Measurements from ENCODE around the gene HMX1. TPM values are rescaled to one million over a fixed set of nuclear protein-coding genes. Genes with fewer than 3 reads are reported as not detected.

HMX1 gene
- total RNA-seq, 1 donor from 2014 or later: not detected

- no peaks in the 10 kb centered on the region for H3K36me3 ChIP-seq
- H3K27me3 ChIP-seq: peaks cover 45% of the 10 kb centered on the region
- no peaks in the 10 kb centered on the region for H3K9me3 ChIP-seq
- no peak for ATAC-seq
- no peak overlapping the region for H3K4me3 ChIP-seq
- intact Hi-C loops (cut with DNase I): no loop called here
- peak; percentile 23 for TF ChIP-seq CTCF (IDR thresholded peaks at IDR 0.05)
- no peak for DNase-seq
- no peak overlapping the region for H3K27ac ChIP-seq
- H3K4me1 ChIP-seq: no peaks in the 10 kb centered on the region
Observed at GRCh38 chr4:8886612-8887406, 15.2 kb upstream of the HMX1 start.

GRCh38 chr4:8882239-8882638 is 10.6 kb upstream of the HMX1 start:
- Histone ChIP-seq H3K4me1 (no peaks in the 10 kb centered on the region), H3K4me3 (no peak overlapping the region), H3K27ac (no peak overlapping the region), H3K36me3 (no peaks in the 10 kb centered on the region), H3K27me3 (peaks cover 30% of the 10 kb centered on the region), H3K9me3 (no peaks in the 10 kb centered on the region)
- no peak for ATAC-seq
- intact Hi-C loops (cut with DNase I): no loop called here
- DNase-seq: no peak
- no peak for TF ChIP-seq CTCF (IDR thresholded peaks at IDR 0.05)

GRCh38 chr4:8880851-8881250 is 9.2 kb upstream of the HMX1 start:
- intact Hi-C loops (cut with DNase I): no loop called here
- Histone ChIP-seq H3K4me3 (no peak overlapping the region), H3K9me3 (no peaks in the 10 kb centered on the region), H3K36me3 (no peaks in the 10 kb centered on the region), H3K27ac (no peak overlapping the region), H3K4me1 (no peaks in the 10 kb centered on the region), H3K27me3 (peaks cover 35% of the 10 kb centered on the region)
- ATAC-seq: no peak
- no peak for TF ChIP-seq CTCF (IDR thresholded peaks at IDR 0.05)
- DNase-seq: no peak

- peaks cover 47% of the 10 kb centered on the region for H3K27me3 ChIP-seq
- no peak for TF ChIP-seq CTCF (IDR thresholded peaks at IDR 0.05)
Observed at GRCh38 chr4:8879574-8879973, 7.9 kb upstream of the HMX1 start.

GRCh38 chr4:8878421-8878820 is 6.8 kb upstream of the HMX1 start:
- no peak for TF ChIP-seq CTCF (IDR thresholded peaks at IDR 0.05)
- Histone ChIP-seq H3K27me3 (peaks cover 59% of the 10 kb centered on the region), H3K36me3 (no peaks in the 10 kb centered on the region), H3K4me3 (no peak overlapping the region), H3K27ac (no peak overlapping the region), H3K4me1 (no peaks in the 10 kb centered on the region), H3K9me3 (no peaks in the 10 kb centered on the region)
- DNase-seq: no peak
- intact Hi-C loops (cut with DNase I): no loop called here
- ATAC-seq: no peak

More at GRCh38 chr4:8879574-8879973, 7.9 kb upstream of the HMX1 start:
- Histone ChIP-seq H3K36me3 (no peaks in the 10 kb centered on the region), H3K4me1 (no peaks in the 10 kb centered on the region), H3K9me3 (no peaks in the 10 kb centered on the region), H3K27ac (no peak overlapping the region), H3K4me3 (no peak overlapping the region)
- no peak for DNase-seq
- intact Hi-C loops (cut with DNase I): no loop called here
- ATAC-seq: no peak

GRCh38 chr4:8877780-8878040 is 6.1 kb upstream of the HMX1 start:
- H3K27me3 ChIP-seq: peaks cover 66% of the 10 kb centered on the region
- H3K9me3 ChIP-seq: no peaks in the 10 kb centered on the region
- DNase-seq: no peak
- no peak overlapping the region for H3K27ac ChIP-seq
- H3K36me3 ChIP-seq: no peaks in the 10 kb centered on the region
- no peak for TF ChIP-seq CTCF (IDR thresholded peaks at IDR 0.05)
- intact Hi-C loops (cut with DNase I): no loop called here
- H3K4me1 ChIP-seq: no peaks in the 10 kb centered on the region
- ATAC-seq: no peak
- H3K4me3 ChIP-seq: no peak overlapping the region
